Measurements from ENCODE around the gene SLC28A1.
A peak's percentile ranks its signal among the peaks of the same experiment; 100 is the strongest.

The SLC28A1 gene

DNA sequence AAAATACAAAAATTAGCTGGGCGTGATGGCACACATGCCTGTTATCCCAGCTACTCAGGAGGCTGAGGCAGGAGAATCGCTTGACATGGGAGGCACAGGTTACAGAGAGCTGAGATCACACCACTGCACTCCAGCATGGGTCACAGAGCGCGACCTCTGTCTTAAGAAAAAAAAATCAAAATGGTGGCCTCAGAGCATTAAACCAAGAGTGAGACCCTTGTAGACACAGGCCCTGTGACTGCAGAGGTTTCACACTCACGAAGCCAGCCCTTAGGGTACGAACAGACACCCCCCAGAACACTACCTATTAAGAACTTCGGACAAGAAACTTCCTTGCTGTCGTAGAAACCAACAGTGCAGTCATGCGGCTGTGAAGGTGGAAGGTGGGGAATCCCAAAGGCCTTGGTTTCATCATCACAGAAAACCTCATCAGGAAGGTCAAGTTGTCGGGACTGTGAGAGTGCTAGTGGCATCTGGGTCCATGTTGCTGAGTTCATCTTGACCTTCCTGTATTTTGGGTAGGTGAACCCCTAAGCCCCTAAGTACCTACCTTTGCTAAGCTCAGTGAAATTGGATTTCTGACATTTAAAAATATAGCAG, 92.4 kb downstream of the SLC28A1 start:
- TF ChIP-seq, protein P1, sequence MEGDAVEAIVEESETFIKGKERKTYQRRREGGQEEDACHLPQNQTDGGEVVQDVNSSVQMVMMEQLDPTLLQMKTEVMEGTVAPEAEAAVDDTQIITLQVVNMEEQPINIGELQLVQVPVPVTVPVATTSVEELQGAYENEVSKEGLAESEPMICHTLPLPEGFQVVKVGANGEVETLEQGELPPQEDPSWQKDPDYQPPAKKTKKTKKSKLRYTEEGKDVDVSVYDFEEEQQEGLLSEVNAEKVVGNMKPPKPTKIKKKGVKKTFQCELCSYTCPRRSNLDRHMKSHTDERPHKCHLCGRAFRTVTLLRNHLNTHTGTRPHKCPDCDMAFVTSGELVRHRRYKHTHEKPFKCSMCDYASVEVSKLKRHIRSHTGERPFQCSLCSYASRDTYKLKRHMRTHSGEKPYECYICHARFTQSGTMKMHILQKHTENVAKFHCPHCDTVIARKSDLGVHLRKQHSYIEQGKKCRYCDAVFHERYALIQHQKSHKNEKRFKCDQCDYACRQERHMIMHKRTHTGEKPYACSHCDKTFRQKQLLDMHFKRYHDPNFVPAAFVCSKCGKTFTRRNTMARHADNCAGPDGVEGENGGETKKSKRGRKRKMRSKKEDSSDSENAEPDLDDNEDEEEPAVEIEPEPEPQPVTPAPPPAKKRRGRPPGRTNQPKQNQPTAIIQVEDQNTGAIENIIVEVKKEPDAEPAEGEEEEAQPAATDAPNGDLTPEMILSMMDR (IDR thresholded peaks at IDR 0.05; ENCODE audit: extremely low read depth, insufficient read depth, missing control alignments): no peak
- in situ Hi-C loops (cut with MboI; ENCODE audit: low pct_unique_long_range_greater_than_20kb, low sequenced_read_pairs, unreplicated experiment): no loop called here

DNA sequence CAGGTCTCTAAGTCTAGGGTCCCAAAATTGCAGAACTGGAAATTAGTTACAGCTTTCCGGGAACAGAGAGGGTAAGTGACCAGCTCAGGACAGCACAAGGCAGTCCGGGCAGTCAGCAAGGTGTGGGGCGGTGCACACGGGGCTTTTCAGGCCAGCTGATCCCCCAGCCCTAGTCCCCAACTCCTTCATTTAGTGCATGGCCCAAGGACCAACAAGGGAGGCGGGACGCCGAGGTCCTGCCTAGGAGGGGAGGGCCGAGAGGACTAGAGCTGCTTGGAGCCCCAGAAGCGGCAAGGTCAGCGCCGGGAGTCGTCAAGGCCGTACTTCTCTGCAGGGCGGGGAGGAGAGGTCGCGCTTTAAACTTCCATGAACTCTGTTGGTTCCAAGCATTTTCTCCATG, 95.2 kb downstream of the SLC28A1 start:
- TF ChIP-seq, protein P1 (IDR thresholded peaks at IDR 0.05; ENCODE audit: extremely low read depth, insufficient read depth, missing control alignments): no peak
- DNase-seq (ENCODE audit: low spot score): no peak
- in situ Hi-C loops (cut with MboI; ENCODE audit: low pct_unique_long_range_greater_than_20kb, low sequenced_read_pairs, unreplicated experiment): no loop called here

More for the DNA sequence above, 92.4 kb downstream of the SLC28A1 start:
- DNase-seq (ENCODE audit: low spot score): peak; percentile 27

DNA sequence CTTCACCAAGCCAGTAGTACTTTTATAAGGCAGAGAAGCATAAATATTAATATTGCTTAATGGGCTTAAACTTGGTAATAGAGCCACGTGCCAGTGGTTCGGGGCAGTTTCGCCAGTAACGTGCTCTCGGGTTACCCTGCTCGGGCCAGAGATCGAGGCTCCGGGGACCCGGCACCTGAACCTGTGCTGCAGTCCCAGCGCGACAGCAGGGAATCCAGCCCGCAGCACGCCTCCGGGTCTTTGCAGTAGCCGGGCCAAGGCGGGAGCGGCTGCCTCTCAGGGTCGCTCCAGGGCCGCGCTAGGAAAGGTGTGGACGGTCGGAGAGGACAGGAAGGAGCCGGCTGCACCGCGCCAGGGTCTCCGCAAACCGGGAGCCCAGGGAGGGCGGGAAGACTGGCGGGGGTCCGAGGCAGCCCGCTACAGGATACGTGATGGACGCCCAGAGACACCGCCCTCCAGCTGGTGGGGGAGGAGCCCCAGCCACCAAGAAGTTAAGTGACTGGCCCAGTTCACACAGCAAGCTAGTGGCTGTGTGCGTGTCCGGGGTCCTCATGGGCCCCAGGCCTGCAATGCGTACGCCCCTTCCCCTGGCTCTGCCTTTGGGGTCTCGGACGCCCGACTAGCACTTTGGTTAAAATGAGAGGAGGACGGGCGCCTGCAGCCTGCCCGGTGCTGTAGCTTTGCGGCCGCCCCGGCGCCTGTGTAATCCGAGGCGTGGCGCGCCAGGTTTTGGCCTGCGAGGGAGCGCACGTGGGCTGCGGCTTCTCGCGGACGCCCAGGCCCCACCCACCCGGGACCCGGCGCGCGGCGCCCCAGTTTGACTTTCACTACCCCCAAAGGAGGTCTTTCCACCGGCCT, 96.0 kb downstream of the SLC28A1 start:
- TF ChIP-seq, protein P1 (IDR thresholded peaks at IDR 0.05; ENCODE audit: extremely low read depth, insufficient read depth, missing control alignments): no peak
- peak; percentile 87 for DNase-seq (ENCODE audit: low spot score)
- in situ Hi-C loops (cut with MboI; ENCODE audit: low pct_unique_long_range_greater_than_20kb, low sequenced_read_pairs, unreplicated experiment): no loop called here

- TF ChIP-seq, protein P1 (IDR thresholded peaks at IDR 0.05; ENCODE audit: extremely low read depth, insufficient read depth, missing control alignments): no peak
- DNase-seq (ENCODE audit: low spot score): peak; percentile 100
- in situ Hi-C loops (cut with MboI; ENCODE audit: low pct_unique_long_range_greater_than_20kb, low sequenced_read_pairs, unreplicated experiment): no loop called here
Measured at GRCh38 chr15:84981054-84981710, 96.7 kb downstream of the SLC28A1 start.

GRCh38 chr15:84981711-84982300, 97.3 kb downstream of the SLC28A1 start, which contains the start of gene PDE8A:
PDE8A (plus strand) TSS chr15:84981856; CDS start chr15:84982163, 307 bp downstream.
- TF ChIP-seq, protein P1 (IDR thresholded peaks at IDR 0.05; ENCODE audit: extremely low read depth, insufficient read depth, missing control alignments): no peak
- in situ Hi-C loops (cut with MboI; ENCODE audit: low pct_unique_long_range_greater_than_20kb, low sequenced_read_pairs, unreplicated experiment): no loop called here
- no peak for DNase-seq (ENCODE audit: low spot score)

- TF ChIP-seq, protein P1 (IDR thresholded peaks at IDR 0.05; ENCODE audit: extremely low read depth, insufficient read depth, missing control alignments): no peak
- DNase-seq (ENCODE audit: low spot score): peak; percentile 40
- in situ Hi-C loops (cut with MboI; ENCODE audit: low pct_unique_long_range_greater_than_20kb, low sequenced_read_pairs, unreplicated experiment): no loop called here
Measured at GRCh38 chr15:84982301-84982920, 97.9 kb downstream of the SLC28A1 start.
